22Rv1 (cell line): ENCODE measurements around the gene STK17A.
"Not testable (repeated sequence)": the region's sequence is repeated elsewhere in the genome, so short reads cannot be mapped to it uniquely, and the experiment has no call there.

Experiments used
- H3K27ac ChIP-seq: fragments of 450-650 bp; 2 replicates; pipeline ENCODE4 v1.5.1; 2017
- ZFX ChIP-seq: fragments of 450-650 bp; IDR thresholded peaks from 2 replicates; pipeline ENCODE4 v1.6.1; 2017; ENCODE audit warnings: antibody characterized with exemption, borderline replicate concordance
- TF ChIP-seq, protein P1 (sequence below): fragments of 450-650 bp; IDR thresholded peaks from 2 replicates; pipeline ENCODE4 v1.5.1; 2017; ENCODE audit warnings: mild to moderate bottlenecking

Gene STK17A

DNA sequence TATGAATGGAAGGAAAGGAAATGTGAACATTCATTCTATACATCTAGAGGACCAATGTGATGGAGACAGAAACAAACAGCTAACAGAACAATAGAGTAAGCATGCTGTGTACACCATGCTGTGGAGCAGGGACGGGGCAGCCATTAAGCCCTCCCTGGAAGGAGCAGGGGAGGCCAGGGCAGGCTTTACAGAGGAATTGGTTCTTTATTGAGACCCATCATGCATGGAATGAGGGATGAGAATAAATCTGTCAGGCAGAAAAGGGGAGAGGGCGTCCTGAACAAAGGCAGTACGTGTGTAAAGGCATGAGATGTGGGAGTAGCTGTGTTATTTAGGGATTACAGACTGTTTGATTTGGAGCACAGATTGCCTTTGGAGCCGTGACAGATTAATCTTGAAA is 35.2 kb downstream of the STK17A start:
- no peak overlapping the region for H3K27ac ChIP-seq
- no peak for TF ChIP-seq ZFX

DNA sequence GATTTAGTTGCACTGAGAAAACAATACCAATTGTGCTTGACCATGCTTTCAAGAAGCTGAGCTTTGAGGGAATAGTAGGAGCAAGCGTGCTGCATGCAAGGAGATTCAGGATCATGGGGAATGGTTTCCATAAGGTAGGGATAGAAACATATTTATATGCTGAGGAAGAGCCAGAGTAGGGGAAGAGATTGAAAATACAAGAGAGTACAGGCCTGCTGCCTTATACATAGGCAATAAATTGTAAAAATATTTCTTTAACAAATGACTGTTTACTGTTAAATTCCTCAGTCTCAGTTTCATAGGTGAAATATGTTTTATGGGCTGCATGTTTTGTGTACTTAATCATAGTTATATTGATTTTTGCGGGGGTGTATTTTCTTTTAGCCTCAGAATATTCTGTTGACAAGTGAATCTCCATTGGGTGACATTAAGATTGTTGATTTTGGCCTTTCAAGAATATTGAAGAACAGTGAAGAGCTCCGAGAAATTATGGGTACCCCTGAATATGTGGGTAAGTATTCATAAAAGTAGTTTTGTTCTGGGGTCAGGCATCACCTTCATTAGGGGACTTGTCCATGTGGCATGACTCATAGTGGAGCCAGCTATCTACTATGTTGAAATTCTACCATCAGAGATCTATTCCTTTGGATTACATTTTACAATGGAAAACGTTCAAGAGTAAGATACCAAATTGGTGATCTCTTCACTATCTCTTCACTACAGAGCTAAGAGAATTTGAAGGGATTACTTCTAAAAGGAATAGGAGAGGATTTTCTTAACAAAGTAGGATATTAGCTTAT is 36.5 kb downstream of the STK17A start:
- peak overlapping the region; percentile 28 for H3K27ac ChIP-seq

DNA sequence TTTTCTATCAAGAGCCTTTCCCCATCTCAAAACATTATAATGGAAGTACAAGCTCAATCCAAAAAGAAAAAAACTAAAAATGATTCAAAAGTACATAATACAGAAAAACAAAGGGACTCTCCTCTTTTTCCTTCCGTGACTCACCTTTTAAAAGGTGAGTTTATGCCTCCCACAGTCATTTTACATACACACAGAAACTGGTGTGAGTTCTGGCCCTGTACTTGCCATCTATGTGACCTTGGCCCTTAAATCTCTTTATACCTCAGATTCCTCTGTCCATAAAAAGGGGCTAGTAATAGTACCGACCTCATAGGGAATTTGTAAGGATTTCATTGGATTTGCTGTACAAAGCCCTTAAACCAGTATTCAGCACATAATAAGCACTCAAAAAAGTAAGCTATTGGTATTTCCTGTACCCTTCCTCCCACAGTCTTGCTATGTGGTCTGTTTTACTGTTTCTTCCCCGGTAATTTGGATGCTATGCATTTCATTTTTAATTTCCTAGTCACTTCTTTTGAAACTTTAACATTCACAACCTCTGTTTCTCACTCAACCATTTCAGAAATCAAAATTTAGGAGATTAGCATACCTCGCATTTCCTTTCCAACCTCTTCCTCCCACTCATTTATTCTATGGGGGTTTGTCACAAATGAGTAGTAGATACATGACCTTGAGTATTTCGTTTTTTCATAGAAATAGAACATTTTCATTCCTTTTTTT is 39.0 kb downstream of the STK17A start:
- TF ChIP-seq, protein P1, sequence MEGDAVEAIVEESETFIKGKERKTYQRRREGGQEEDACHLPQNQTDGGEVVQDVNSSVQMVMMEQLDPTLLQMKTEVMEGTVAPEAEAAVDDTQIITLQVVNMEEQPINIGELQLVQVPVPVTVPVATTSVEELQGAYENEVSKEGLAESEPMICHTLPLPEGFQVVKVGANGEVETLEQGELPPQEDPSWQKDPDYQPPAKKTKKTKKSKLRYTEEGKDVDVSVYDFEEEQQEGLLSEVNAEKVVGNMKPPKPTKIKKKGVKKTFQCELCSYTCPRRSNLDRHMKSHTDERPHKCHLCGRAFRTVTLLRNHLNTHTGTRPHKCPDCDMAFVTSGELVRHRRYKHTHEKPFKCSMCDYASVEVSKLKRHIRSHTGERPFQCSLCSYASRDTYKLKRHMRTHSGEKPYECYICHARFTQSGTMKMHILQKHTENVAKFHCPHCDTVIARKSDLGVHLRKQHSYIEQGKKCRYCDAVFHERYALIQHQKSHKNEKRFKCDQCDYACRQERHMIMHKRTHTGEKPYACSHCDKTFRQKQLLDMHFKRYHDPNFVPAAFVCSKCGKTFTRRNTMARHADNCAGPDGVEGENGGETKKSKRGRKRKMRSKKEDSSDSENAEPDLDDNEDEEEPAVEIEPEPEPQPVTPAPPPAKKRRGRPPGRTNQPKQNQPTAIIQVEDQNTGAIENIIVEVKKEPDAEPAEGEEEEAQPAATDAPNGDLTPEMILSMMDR, result no peak
- TF ChIP-seq ZFX, result no peak
- H3K27ac ChIP-seq, result no peak overlapping the region

More for the DNA sequence above, 36.5 kb downstream of the STK17A start:
- TF ChIP-seq, protein P1, result no peak
- TF ChIP-seq ZFX, result no peak

DNA sequence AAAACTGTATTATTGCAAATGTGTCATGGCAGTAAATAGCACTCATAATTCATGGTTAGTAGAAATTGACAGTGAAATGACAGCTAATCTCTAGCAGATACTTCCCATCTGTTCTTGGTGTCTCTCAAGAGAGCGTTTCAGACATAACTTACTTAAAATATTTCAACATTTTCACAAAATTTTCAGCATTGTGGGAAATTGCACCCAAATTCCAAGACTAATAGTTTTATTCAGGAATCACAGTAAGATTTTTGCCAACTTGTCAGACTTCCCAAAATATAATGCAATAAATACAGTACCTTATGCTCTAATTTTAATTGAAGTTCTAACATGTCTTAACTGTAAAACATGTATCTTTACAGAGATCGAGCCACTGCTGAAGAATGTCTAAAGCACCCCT is 41.2 kb downstream of the STK17A start:
- no peak for TF ChIP-seq ZFX
- TF ChIP-seq, protein P1, result no peak

DNA sequence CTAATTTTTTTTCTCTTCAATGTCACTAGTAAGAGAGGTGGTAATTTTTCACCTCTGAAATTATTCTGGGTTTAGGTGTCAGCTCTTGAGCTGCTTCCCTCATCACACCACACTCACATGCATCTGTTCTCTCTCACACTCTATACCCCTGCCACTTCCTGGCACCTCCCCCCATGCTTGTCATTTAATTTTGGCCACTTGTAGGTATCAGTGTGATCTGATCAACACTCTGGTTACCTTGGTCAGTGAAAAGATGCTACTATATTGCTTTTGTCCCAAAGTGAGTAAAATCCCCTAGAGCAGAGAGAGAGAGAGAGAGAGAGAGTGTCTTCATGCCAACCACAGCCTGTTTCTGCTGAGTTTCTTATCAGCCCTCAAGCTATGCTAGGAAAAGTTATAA is 42.5 kb downstream of the STK17A start:
- H3K27ac ChIP-seq, result no peak overlapping the region
- TF ChIP-seq, protein P1, result no peak
- TF ChIP-seq ZFX, result no peak

More for the DNA sequence above, 41.2 kb downstream of the STK17A start:
- H3K27ac ChIP-seq, result no peak overlapping the region

DNA sequence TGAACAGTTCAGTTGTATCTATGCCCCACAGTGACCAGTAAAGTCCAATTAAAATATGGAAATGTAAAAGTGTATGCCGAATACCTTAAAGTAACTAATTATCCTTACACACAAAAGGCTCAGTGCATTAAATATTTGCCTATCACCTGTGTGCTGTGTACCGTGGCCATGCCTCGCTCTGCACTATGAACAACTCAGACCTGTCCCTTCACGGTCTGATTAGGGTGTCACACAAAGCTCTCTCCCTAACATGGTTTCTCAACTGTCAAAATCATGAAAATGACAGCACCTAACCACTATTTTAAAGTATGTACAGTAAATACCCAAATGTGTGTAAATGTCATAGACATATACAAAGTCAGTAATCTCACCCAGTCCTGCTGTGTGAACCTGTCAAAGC is 43.1 kb downstream of the STK17A start:
- TF ChIP-seq ZFX, result no peak
- TF ChIP-seq, protein P1, result no peak

DNA sequence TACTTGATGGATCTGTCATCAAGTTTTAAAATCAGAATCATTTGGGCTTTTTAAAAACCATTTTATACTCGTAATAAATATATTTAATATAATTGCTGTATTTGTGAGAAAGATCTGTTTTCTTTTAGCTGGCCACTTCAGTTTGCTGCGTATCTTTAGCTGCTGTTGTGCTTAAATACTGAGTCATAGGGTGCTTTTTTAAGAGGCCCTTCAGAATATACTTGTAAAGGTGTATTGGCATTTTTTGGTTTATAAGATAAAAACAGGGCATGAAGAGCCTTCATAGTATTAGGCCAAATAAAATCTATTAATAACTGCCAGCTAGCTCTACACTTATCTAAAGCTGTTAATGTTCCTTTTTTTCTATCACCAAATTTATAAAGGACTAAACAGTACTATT is 43.8 kb downstream of the STK17A start:
- H3K27ac ChIP-seq, result no peak overlapping the region
- no peak for TF ChIP-seq ZFX

More for the DNA sequence above, 43.1 kb downstream of the STK17A start:
- H3K27ac ChIP-seq, result no peak overlapping the region

DNA sequence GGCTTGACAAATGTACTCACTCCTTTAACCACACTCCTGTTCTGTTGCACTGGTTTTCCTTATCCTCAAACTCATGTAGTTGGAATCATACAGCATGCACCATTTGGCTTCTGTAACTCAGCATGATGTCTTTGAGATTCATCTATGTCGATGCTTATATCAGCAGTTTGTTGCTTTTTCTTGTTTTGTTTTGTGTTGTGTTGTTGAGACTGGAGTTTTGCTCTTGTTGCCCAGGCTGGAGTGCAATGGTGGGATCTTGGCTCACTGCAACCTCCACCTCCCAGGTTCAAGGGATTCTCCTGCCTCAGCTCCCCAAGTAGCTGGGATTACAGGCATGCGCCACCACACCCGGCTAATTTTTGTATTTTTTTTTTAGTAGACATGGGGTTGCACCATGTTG is 44.9 kb downstream of the STK17A start:
- H3K27ac ChIP-seq, result not testable (repeated sequence)
